CD4-positive, CD25-positive, alpha-beta regulatory T cell (primary cell): ENCODE results near the gene SSTR3. TPM values are rescaled to one million over a fixed set of nuclear protein-coding genes. Genes with fewer than 3 reads are reported as not detected.

Experiments used
- ATAC-seq, 2 donors: fragments of 150-1000 bp; cut with Tn5 transposase; one replicate each; pipeline ENCODE4 v1.10.0; 2021; ENCODE audit warnings: low read depth in 2 of 2, moderate number of reproducible peaks in 2 of 2, moderate library complexity in 1 of 2
- DNase-seq, 3 donors: peaks; one replicate each; pipeline versions ENCODE4 v3.0.0 to v3.0.0-alpha.2; 2012 to 2022; ENCODE audit warnings: mixed read lengths in 1 of 3
- H3K27ac ChIP-seq: one replicate; pipeline ENCODE4 v1.7.0; 2013; ENCODE audit warnings: mild to moderate bottlenecking, low read length; ENCODE audit not compliant: insufficient read depth, poor library complexity, severe bottlenecking
- H3K27me3 ChIP-seq: one replicate; pipeline ENCODE4 v1.7.0; 2013; ENCODE audit warnings: low read length; ENCODE audit not compliant: control insufficient read depth, insufficient read depth
- H3K36me3 ChIP-seq: one replicate; pipeline ENCODE4 v1.7.0; 2013; ENCODE audit warnings: mild to moderate bottlenecking, low read length, moderate library complexity; ENCODE audit not compliant: control insufficient read depth, insufficient read depth
- H3K4me1 ChIP-seq: 2 replicates; pipeline ENCODE4 v1.7.0; 2013; ENCODE audit warnings: mild to moderate bottlenecking, low read length; ENCODE audit not compliant: insufficient read depth, control insufficient read depth, poor library complexity, severe bottlenecking
- H3K4me3 ChIP-seq: one replicate; pipeline ENCODE4 v1.7.0; 2013; ENCODE audit warnings: low read depth, mild to moderate bottlenecking, low read length, moderate library complexity
- H3K9me3 ChIP-seq, 2 experiments: 1 replicate in 1 of 2; 2 replicates in 1 of 2; pipeline ENCODE4 v1.7.0; 2013; ENCODE audit warnings: low read length in 2 of 2, mild to moderate bottlenecking in 1 of 2, moderate library complexity in 1 of 2; ENCODE audit not compliant: control insufficient read depth in 2 of 2
- H3K27ac Mint-ChIP-seq, 3 donors: one replicate each; pipeline ENCODE4 v1.8.0; 2020 to 2022; ENCODE audit warnings: mild to moderate bottlenecking in 3 of 3, mixed read lengths in 3 of 3, moderate library complexity in 2 of 3
- H3K27me3 Mint-ChIP-seq: one replicate; pipeline ENCODE4 v1.8.0; 2022; ENCODE audit warnings: mild to moderate bottlenecking, mixed read lengths
- H3K36me3 Mint-ChIP-seq: one replicate; pipeline ENCODE4 v1.8.0; 2020; ENCODE audit warnings: mixed read lengths
- H3K4me1 Mint-ChIP-seq, 4 donors: one replicate each; pipeline ENCODE4 v1.8.0; 2020 to 2022; ENCODE audit warnings: mixed read lengths in 4 of 4, mild to moderate bottlenecking in 1 of 4
- H3K4me3 Mint-ChIP-seq, 4 donors: one replicate each; pipeline ENCODE4 v1.8.0; 2020 to 2022; ENCODE audit warnings: mild to moderate bottlenecking in 4 of 4, mixed read lengths in 4 of 4, moderate library complexity in 3 of 4
- H3K9me3 Mint-ChIP-seq, 7 donors: one replicate each; pipeline ENCODE4 v1.8.0; 2020 to 2022; ENCODE audit warnings: mixed read lengths in 7 of 7, mild to moderate bottlenecking in 3 of 7, moderate library complexity in 2 of 7
- polyA plus RNA-seq, 4 donors: library from polyadenylated mRNA; unstranded; fragments of 300-500 nt; fragmentation: Illumina TruSeq; gene quantifications; one replicate each; pipeline ENCODE4 v1.2.3, GENCODE V29; 2021
- total RNA-seq: library from RNA; stranded (reverse); gene quantifications from one replicate; pipeline ENCODE4 v1.2.3, GENCODE V29; 2022

SSTR3 gene
- total and polyA plus RNA-seq, 5 donors from 2014 or later, result 2.5 to 4.4 (median 4.3) TPM

GRCh38 chr22:37187552-37187890 is 24.8 kb downstream of the SSTR3 start:
- H3K9me3 Mint-ChIP-seq, result no peaks in the 10 kb centered on the region
- H3K36me3 Mint-ChIP-seq, result peaks cover 5% of the 10 kb centered on the region
- Histone ChIP-seq H3K4me1 (peaks cover 68% of the 10 kb centered on the region), H3K27me3 (no peaks in the 10 kb centered on the region), H3K9me3 (no peaks in the 10 kb centered on the region), H3K27ac (peak overlapping the region; percentile 62), H3K36me3 (no peaks in the 10 kb centered on the region), H3K4me3 (peak overlapping the region; percentile 68)
- peaks cover 15 to 76% (median 49%) of the 10 kb centered on the region in 4 donors for H3K4me1 Mint-ChIP-seq
- peak overlapping the region; percentile 63 to 93 (median 88) for H3K27ac Mint-ChIP-seq
- H3K4me3 Mint-ChIP-seq, result peak overlapping the region in 3 of 4 donors; percentile 51 to 78 (median 58)
- no peak for ATAC-seq
- DNase-seq, result no peak
- no peaks in the 10 kb centered on the region for H3K27me3 Mint-ChIP-seq

DNA sequence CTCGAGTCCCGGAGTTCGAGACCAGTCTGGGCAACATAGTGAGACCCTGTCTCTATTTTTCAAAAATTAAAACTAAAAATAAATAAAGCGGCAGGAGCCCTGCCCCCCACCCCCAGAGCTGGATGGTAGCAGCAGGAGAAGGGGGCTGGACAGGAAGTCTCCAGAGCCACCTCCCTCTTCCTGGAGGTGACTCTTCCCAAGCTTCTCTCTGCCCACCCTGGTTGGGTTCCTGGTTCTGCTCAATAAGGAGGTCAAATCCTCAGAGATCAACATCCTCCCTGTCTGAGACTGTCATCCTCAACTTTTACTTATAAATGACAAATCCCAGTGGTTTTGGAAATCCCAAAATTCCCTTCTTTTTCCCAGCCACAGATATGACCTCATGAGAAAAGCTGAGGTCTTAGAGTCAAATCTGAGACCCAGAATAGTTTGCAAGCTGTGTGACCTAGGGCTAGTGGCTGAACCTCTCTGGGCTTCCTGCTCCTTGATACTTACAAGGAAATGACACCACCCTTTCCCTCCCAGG is 25.2 kb downstream of the SSTR3 start:
- H3K4me1 ChIP-seq, result peaks cover 68% of the 10 kb centered on the region
- no peaks in the 10 kb centered on the region for H3K9me3 Mint-ChIP-seq
- DNase-seq, result no peak
- peaks cover 15 to 76% (median 45%) of the 10 kb centered on the region in 4 donors for H3K4me1 Mint-ChIP-seq
- no peaks in the 10 kb centered on the region for H3K27me3 ChIP-seq
- H3K4me3 ChIP-seq, result peak overlapping the region; percentile 68
- peak overlapping the region; percentile 13 to 82 (median 74) for H3K4me3 Mint-ChIP-seq
- no peaks in the 10 kb centered on the region for H3K27me3 Mint-ChIP-seq
- peaks cover 5% of the 10 kb centered on the region for H3K36me3 Mint-ChIP-seq
- no peaks in the 10 kb centered on the region for H3K9me3 ChIP-seq
- ATAC-seq, result no peak
- peak overlapping the region; percentile 76 for H3K27ac ChIP-seq
- H3K36me3 ChIP-seq, result no peaks in the 10 kb centered on the region
- peak overlapping the region; percentile 88 to 99 (median 93) for H3K27ac Mint-ChIP-seq

DNA sequence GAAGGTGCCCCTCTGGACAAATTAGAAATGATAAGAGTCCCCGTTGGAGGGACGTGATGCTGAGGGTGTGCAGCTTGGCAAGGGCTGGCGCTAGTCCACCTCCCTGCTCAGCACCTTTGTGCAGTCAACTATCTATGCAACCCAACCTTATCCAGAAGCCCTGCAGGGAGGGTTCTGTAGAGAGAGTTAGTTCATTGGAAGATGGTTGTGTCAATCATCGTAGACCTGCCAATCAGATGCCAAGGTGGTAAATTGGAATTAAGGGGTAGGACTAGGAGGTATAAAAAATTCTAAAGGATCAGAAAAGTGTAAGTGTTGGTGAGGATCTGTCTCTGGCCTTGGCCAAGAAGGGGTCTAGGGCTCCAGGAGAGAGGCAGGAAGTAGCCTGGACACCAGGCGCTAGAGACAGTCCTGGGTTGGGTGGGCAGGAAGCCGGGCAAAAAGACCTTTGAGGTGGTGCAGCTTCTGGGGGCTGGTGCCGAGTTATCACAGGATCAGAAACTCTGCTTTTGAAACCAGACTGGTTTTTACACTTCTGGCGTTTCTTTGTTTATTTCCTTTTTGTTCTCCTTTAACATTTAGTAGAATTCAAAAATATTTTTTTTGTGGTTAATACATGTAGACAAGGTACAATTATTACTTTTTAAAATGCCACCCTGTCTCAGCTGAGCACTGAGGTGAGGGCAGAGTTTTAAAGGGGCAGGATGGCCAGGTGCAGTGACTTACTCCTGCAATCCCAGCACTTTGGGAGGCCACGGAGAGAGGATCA is 25.9 kb downstream of the SSTR3 start:
- Histone ChIP-seq H3K9me3 (no peaks in the 10 kb centered on the region), H3K36me3 (no peaks in the 10 kb centered on the region), H3K4me1 (peaks cover 68% of the 10 kb centered on the region), H3K27me3 (no peaks in the 10 kb centered on the region), H3K27ac (peak overlapping the region; percentile 76), H3K4me3 (peak overlapping the region; percentile 68)
- ATAC-seq (peak; percentile 71 to 78), DNase-seq (peak; percentile 44 to 96 (median 84))
- Mint-ChIP-seq H3K36me3 (peaks cover 5% of the 10 kb centered on the region), H3K27ac (peak overlapping the region; percentile 78 to 99 (median 93)), H3K9me3 (no peaks in the 10 kb centered on the region), H3K27me3 (no peaks in the 10 kb centered on the region), H3K4me1 (peaks cover 15 to 81% (median 48%) of the 10 kb centered on the region in 4 donors), H3K4me3 (peak overlapping the region; percentile 13 to 82 (median 74))

- Histone ChIP-seq H3K27me3 (no peaks in the 10 kb centered on the region), H3K27ac (peak overlapping the region; percentile 76), H3K9me3 (no peaks in the 10 kb centered on the region), H3K4me3 (peak overlapping the region; percentile 68), H3K36me3 (no peaks in the 10 kb centered on the region), H3K4me1 (peaks cover 68% of the 10 kb centered on the region)
- H3K4me1 Mint-ChIP-seq, result peaks cover 15 to 86% (median 48%) of the 10 kb centered on the region in 4 donors
- H3K27me3 Mint-ChIP-seq, result no peaks in the 10 kb centered on the region
- H3K9me3 Mint-ChIP-seq, result no peaks in the 10 kb centered on the region
- peak overlapping the region; percentile 78 to 99 (median 93) for H3K27ac Mint-ChIP-seq
- ATAC-seq, result peak in 1 of 2 donors; percentile 19
- H3K4me3 Mint-ChIP-seq, result peak overlapping the region; percentile 13 to 82 (median 74)
- no peak for DNase-seq
- H3K36me3 Mint-ChIP-seq, result peaks cover 5% of the 10 kb centered on the region
Measured at GRCh38 chr22:37185646-37186227, 26.5 kb downstream of the SSTR3 start.

DNA sequence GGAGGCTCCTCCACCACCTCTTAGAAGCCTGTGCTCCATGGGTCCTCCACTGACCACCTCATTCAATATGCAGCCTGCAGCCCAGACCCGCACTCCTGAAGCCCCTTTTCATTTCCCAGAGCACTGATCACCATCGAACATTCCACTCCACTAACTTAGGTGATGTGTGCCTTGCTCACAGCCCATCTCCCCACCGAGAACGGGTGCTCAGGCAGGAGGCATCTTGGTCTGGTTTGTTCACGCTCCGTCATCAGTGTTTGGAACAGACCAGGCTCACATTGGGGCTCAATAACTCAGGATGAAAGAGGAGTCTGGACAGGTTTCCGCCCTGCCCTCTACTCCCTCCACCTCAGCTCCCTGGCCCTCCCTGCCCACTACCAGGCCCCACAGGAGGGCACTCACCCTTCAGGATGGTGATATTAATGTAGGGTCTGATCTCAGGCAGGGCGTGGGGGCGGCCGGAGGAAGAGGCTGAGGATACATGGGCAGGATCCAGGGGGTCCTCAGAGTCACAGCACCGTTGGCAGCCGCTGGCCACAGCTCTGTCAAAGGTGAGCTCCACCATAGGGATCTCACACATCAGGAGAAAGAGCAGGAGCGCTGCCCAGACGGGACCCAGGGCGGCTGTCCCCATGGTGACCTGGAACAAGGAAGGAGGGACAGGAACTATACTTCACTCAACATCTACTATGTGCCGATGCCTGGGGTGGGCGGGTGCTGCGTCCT is 27.3 kb downstream of the SSTR3 start:
- no peak for ATAC-seq
- Mint-ChIP-seq H3K4me3 (peak overlapping the region; percentile 5 to 75 (median 46)), H3K27ac (peak overlapping the region; percentile 73 to 99 (median 82)), H3K9me3 (no peaks in the 10 kb centered on the region), H3K36me3 (peaks cover 5% of the 10 kb centered on the region), H3K4me1 (peaks cover 15 to 90% (median 48%) of the 10 kb centered on the region in 4 donors), H3K27me3 (no peaks in the 10 kb centered on the region)
- H3K4me1 ChIP-seq, result peaks cover 68% of the 10 kb centered on the region
- H3K27me3 ChIP-seq, result no peaks in the 10 kb centered on the region
- H3K36me3 ChIP-seq, result no peaks in the 10 kb centered on the region
- DNase-seq, result no peak
- no peak overlapping the region for H3K4me3 ChIP-seq
- peak overlapping the region; percentile 76 for H3K27ac ChIP-seq
- H3K9me3 ChIP-seq, result no peaks in the 10 kb centered on the region

- ATAC-seq, result no peak
- Mint-ChIP-seq H3K4me3 (peak overlapping the region in 1 of 4 donors; percentile 47), H3K27ac (peak overlapping the region in 1 of 3 donors; percentile 73), H3K4me1 (peaks cover 15 to 85% (median 44%) of the 10 kb centered on the region in 4 donors), H3K9me3 (no peaks in the 10 kb centered on the region), H3K36me3 (peaks cover 2% of the 10 kb centered on the region), H3K27me3 (no peaks in the 10 kb centered on the region)
- Histone ChIP-seq H3K27me3 (no peaks in the 10 kb centered on the region), H3K9me3 (no peaks in the 10 kb centered on the region), H3K36me3 (no peaks in the 10 kb centered on the region), H3K4me3 (no peak overlapping the region), H3K27ac (no peak overlapping the region), H3K4me1 (peaks cover 66% of the 10 kb centered on the region)
- DNase-seq, result no peak
Measured at GRCh38 chr22:37184380-37184755, 27.9 kb downstream of the SSTR3 start.
